Mammary epithelial cell (primary cell): Measurements from ENCODE around the gene ELP1.

ENCODE experiments used
- EZH2 ChIP-seq: IDR thresholded peaks from 2 replicates; pipeline ENCODE4 v1.6.1; 2012; ENCODE audit warnings: low read length, inconsistent platforms, borderline replicate concordance
- TF ChIP-seq, protein P1 (sequence below), 2 donors: IDR thresholded peaks in 1 of 2; conservative IDR thresholded peaks in 1 of 2; 2 replicates each; pipeline ENCODE4 v1.5.1; 2011 to 2012; ENCODE audit warnings: inconsistent platforms in 2 of 2, low read length in 2 of 2, mild to moderate bottlenecking in 2 of 2, control low read depth in 1 of 2, low read depth in 1 of 2; ENCODE audit not compliant: insufficient read depth in 1 of 2; ENCODE audit errors: extremely low read depth in 1 of 2

DNA sequence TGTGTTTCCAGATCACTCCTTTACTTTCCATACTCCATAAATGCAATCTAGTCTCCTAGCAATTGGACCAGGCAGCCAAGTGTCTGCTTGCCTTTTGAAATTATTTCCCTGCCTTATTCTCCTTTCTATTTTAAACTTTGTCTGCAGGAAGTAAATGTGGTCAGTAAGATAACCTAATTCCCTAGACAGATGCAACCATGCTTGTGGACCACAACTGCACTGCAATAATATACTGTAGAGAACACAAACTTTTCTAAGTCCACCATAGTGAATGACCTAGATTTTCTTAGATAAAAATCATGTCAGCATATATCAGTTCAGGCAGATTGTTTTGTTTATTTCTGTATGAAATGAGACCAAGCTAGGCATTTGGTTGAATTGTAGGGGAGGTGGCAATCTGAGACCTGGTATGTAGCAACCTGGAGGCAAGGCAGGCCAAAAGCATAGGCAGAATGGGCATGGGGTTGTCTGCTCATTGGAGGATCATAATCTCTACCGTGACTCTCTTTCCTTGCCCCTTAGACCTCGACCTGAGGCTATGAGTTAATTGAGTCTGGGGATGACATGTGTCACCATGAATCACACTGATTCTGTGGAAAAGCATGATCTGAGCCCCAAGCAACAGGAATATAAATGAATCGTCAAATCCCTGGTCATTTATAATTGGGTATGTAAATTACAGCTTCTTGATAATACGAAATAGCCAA is 98.8 kb downstream of the ELP1 start:
- TF ChIP-seq, protein P1, sequence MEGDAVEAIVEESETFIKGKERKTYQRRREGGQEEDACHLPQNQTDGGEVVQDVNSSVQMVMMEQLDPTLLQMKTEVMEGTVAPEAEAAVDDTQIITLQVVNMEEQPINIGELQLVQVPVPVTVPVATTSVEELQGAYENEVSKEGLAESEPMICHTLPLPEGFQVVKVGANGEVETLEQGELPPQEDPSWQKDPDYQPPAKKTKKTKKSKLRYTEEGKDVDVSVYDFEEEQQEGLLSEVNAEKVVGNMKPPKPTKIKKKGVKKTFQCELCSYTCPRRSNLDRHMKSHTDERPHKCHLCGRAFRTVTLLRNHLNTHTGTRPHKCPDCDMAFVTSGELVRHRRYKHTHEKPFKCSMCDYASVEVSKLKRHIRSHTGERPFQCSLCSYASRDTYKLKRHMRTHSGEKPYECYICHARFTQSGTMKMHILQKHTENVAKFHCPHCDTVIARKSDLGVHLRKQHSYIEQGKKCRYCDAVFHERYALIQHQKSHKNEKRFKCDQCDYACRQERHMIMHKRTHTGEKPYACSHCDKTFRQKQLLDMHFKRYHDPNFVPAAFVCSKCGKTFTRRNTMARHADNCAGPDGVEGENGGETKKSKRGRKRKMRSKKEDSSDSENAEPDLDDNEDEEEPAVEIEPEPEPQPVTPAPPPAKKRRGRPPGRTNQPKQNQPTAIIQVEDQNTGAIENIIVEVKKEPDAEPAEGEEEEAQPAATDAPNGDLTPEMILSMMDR (conservative IDR thresholded peaks at IDR 0.05 in 1 of 2, IDR thresholded peaks at IDR 0.05 in 1 of 2; ENCODE audit: extremely low read depth in 1 of 2, insufficient read depth in 1 of 2, low read depth in 1 of 2, low read length in 2 of 2): no peak
- TF ChIP-seq EZH2: no peak
